ENCODE results near the gene OR6S1.

- no peak for TF ChIP-seq CTCF (IDR thresholded peaks at IDR 0.05)
- no peak for TF ChIP-seq POLR2A (IDR thresholded peaks at IDR 0.05)
These were observed 37.4 kb downstream of the OR6S1 start for GRCh38 chr14:20603813-20604690.

Measured in heart left ventricle (tissue), 13 donors.